Psoas muscle (tissue), 8 donors: Measurements from ENCODE around the gene ACSL3. TPM values are rescaled to one million over a fixed set of nuclear protein-coding genes. Genes with fewer than 3 reads are reported as not detected.
"Not testable (repeated sequence)": the region's sequence is repeated elsewhere in the genome, so short reads cannot be mapped to it uniquely, and the experiment has no call there.

ENCODE experiments used
- ATAC-seq, 4 donors: fragments of 200-7000 bp; cut with Tn5 transposase; one replicate each; pipeline ENCODE4 v1.9.1; 2020; ENCODE audit warnings: moderate library complexity in 3 of 4, mild to moderate bottlenecking in 2 of 4
- DNase-seq, 2 donors: peaks; one replicate each; pipeline ENCODE4 v3.0.0-alpha.2; 2020
- H3K27ac ChIP-seq: fragments of 200-600 bp; one replicate; pipeline ENCODE4 v1.8.0; 2022
- H3K27me3 ChIP-seq, 3 donors: fragments of 200-600 bp in 1 of 3; one replicate each; pipeline versions ENCODE4 v1.6.1 to v1.8.0; 2013 to 2022; ENCODE audit warnings: low read length in 2 of 3, mild to moderate bottlenecking in 2 of 3, moderate library complexity in 1 of 3; ENCODE audit not compliant: insufficient read depth in 3 of 3
- H3K36me3 ChIP-seq, 2 donors: fragments of 200-600 bp in 1 of 2; one replicate each; pipeline versions ENCODE4 v1.6.1 to v1.8.0; 2013 to 2022; ENCODE audit warnings: low read depth in 1 of 2, mild to moderate bottlenecking in 1 of 2, moderate library complexity in 1 of 2; ENCODE audit not compliant: insufficient read depth in 1 of 2
- H3K4me1 ChIP-seq: fragments of 200-600 bp; one replicate; pipeline ENCODE4 v1.8.0; 2022
- H3K4me3 ChIP-seq: fragments of 200-600 bp; one replicate; pipeline ENCODE4 v1.8.0; 2022; ENCODE audit warnings: mild to moderate bottlenecking
- H3K9me3 ChIP-seq: fragments of 200-600 bp; one replicate; pipeline ENCODE4 v1.8.0; 2022
- WGBS, 3 donors: extraction: QIAGEN DNeasy Blood & Tissue Kit; methylation state at CpG; one replicate each; pipeline versions ENCODE4 v1.1.6 to v1.1.7; 2013; 5-methylcytosine and 5-hydroxymethylcytosine counted together
- intact Hi-C, 2 donors: fragments of 100-400 bp; cut with DNase I; formaldehyde crosslinking; loops; one replicate each; pipeline versions ENCODE4 v1.11.0 to v1.14.2; 2022
- polyA plus RNA-seq, 3 donors: library from polyadenylated mRNA; stranded (reverse); fragments of 200-250 nt; gene quantifications; one replicate each; pipeline ENCODE4 v1.2.3, GENCODE V29; 2013
- total RNA-seq, 4 donors: library from RNA; stranded (reverse); fragmentation: NEBNext Ultra II Directional in 2 of 4; extraction: Animal tissue kit (Norgen Biotek cat#: 25700) in 2 of 4; gene quantifications; one replicate each; pipeline versions ENCODE4 v1.2.1 to v1.2.4, GENCODE V29; 2021 to 2023
- TF ChIP-seq, protein P1 (sequence below): fragments of 200-600 bp; IDR thresholded peaks from one replicate; pipeline ENCODE4 v1.8.0; 2022; ENCODE audit warnings: antibody characterized with exemption
- donor health status: healthy with polysubstance abuse.
- donor health status: DM: no; HTN: no; CAD: no; lungs with moderate emphysema.
- donor health status: Bipolar disorder and iron deficiency.
- donor health status: healthy.
- donor health status: DM: yes; HTN: yes; CAD: no.
- donor health status: DM: no; HTN: no; CAD: no.
- donor health status: DM: no; HTN: no; CAD: no.
- donor health status: DM: yes; HTN: yes; CAD: no.

The ACSL3 gene
- total and polyA plus RNA-seq, 7 donors = 13.5 to 136 (median 27.5) TPM

DNA sequence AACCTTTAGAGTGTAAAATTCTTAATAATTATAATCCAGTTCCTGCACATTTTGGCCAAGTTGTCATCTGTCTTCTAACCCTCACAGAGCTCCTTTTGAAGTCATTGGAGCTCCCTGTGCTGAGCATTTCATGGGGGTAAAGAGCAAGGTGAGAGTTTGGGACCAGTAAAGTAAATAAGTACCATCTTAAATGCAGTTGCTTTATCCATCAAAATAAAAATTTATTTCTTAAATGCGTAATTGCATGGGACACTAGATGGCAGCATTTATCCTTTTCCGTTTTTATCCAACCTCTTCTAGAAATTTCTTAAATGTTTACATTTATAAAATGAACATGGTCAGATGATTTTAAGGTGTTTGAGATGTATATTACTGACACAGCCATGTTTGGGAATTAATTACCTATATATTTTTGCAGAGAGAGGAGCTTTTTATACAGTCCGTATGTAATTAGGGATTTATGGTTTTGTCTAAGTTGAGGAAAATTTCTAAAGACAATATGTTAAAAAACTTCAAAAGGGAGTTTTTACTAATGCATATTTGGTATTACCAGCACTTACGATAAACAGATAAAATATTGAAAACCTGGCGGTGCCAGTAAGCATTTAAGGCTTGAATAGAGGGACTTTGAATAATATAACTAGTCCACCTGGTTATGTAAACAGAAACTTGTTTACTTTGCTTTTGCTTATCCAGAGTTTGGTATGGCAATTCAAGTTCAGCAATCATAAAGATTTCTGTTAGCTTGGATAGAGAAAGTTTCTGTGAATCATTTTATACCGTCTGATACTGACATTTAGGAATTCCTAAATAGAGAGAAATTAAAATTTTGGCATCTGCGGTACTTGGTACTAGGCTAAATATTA is 54.5 kb downstream of the ACSL3 start:
- no peak overlapping the region for H3K4me3 ChIP-seq
- intact Hi-C loops = no loop called here
- no peaks in the 10 kb centered on the region for H3K9me3 ChIP-seq
- TF ChIP-seq, protein P1, sequence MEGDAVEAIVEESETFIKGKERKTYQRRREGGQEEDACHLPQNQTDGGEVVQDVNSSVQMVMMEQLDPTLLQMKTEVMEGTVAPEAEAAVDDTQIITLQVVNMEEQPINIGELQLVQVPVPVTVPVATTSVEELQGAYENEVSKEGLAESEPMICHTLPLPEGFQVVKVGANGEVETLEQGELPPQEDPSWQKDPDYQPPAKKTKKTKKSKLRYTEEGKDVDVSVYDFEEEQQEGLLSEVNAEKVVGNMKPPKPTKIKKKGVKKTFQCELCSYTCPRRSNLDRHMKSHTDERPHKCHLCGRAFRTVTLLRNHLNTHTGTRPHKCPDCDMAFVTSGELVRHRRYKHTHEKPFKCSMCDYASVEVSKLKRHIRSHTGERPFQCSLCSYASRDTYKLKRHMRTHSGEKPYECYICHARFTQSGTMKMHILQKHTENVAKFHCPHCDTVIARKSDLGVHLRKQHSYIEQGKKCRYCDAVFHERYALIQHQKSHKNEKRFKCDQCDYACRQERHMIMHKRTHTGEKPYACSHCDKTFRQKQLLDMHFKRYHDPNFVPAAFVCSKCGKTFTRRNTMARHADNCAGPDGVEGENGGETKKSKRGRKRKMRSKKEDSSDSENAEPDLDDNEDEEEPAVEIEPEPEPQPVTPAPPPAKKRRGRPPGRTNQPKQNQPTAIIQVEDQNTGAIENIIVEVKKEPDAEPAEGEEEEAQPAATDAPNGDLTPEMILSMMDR = peak; percentile 42
- H3K36me3 ChIP-seq = peaks cover 0 to 30% of the 10 kb centered on the region in 2 donors
- ATAC-seq (no peak), DNase-seq (no peak)
- peaks cover 55% of the 10 kb centered on the region for H3K4me1 ChIP-seq
- no peaks in the 10 kb centered on the region for H3K27me3 ChIP-seq
- 86 to 92% (median 88%) methylated on average over 7 of the region's 7 CpGs for WGBS, 3 donors
- no peak overlapping the region for H3K27ac ChIP-seq

DNA sequence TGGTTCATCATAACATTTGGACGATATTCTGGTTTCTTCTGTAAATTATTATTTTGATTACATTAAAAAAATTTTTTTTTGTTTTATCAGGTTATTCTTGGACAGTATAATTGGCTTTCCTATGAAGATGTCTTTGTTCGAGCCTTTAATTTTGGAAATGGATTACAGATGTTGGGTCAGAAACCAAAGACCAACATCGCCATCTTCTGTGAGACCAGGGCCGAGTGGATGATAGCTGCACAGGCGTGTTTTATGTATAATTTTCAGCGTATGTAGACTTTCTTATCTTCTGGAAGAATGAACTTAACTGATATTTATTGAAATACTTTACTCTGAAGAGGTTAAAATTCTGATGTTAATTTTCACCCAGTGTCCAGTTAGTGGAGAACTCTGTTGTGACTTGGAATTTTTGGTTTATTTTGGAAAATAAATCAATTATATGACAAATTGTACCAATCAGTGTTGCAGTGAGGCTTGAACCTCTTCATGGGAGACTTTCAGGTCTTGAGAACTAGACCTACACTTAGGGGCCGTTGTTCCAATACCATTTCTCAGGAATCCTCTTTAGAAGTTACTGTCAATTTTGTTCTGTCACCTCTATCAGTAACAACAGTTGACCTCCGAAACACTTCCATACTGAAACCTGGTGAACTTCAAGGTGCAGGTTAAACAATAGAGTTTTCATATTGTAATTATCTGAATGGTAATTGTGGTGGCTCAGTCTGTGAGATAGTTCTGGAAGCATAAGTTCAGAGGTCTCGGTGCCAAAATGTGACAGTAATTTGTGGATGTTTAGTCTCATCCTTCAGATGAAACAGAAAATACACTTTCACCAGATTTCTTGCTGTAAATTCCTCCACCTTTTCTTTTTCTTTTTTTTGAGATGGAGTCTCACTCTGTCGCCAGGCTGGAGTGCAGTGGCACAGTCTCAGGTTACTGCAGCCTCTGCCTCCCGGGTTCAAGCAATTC is 55.7 kb downstream of the ACSL3 start:
- H3K4me1 ChIP-seq = peaks cover 51% of the 10 kb centered on the region
- H3K9me3 ChIP-seq = no peaks in the 10 kb centered on the region
- no peaks in the 10 kb centered on the region for H3K27me3 ChIP-seq
- WGBS, 3 donors = 74 to 85% (median 77%) methylated on average over 11 of the region's 11 CpGs
- TF ChIP-seq, protein P1 = no peak
- ATAC-seq = no peak
- DNase-seq = no peak
- intact Hi-C loops = no loop called here
- peaks cover 0 to 40% of the 10 kb centered on the region in 2 donors for H3K36me3 ChIP-seq
- H3K4me3 ChIP-seq = no peak overlapping the region
- no peak overlapping the region for H3K27ac ChIP-seq

DNA sequence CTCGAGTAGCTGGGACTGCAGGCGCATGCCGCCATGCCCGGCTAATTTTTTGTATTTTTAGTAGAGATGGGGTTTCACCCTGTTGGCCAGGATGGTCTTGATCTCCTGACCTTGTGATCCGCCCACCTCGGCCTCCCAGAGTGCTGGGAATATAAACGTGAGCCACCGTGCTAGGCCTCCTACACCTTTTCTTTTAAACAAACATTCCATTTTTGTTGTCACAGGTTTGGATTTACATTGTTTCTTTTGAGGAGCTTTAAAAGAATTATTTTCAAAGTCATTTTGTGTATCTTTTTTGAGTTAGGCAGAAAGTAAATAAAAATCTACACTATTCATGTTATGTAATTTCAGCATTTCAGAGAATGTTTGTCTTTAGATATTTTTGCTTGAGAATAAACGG is 56.4 kb downstream of the ACSL3 start:
- H3K27ac ChIP-seq, H3K9me3 ChIP-seq, H3K4me3 ChIP-seq, H3K27me3 ChIP-seq, DNase-seq, intact Hi-C loops, ATAC-seq: not testable (repeated sequence)
- H3K36me3 ChIP-seq = peaks cover 3 to 47% of the 10 kb centered on the region in 2 donors
- peaks cover 44% of the 10 kb centered on the region for H3K4me1 ChIP-seq
- 51 to 80% (median 66%) methylated on average over 9 of the region's 9 CpGs for WGBS, 3 donors

DNA sequence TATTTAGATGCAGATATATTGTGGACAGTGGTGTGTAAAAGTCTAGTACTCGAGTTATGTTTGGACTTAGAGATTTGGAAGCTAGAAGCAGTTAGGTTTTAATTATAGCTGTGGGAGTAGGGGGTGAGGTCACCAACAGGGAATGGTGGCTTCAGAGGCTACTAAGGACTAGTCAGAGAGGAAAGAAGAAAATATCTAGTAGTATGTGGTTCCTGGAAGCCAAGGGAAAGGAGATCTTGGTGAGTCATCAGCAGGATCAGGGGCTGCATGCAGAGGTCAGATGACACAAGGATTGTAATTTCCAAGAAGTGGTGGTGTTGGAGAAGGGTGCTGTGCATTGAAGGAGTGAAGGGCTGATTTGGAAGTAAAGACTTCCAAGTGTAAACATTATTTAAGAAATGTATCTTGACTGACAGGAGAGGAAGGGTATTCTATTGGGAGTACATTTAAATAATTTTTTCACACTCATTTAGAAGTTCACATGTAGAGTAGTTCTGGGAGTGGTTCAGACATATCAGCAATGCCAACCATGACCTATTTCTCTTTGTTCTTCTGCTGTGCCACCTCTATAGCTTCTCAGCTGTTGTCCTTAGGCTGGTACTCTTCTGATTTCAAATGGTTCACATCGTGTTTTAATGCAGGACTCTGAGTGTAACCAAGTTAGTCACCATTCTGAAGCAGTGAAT is 59.1 kb downstream of the ACSL3 start:
- WGBS, 3 donors = 31 to 78% (median 39%) methylated on average over 2 of the region's 2 CpGs
- Histone ChIP-seq H3K4me1 (peaks cover 26% of the 10 kb centered on the region), H3K27ac (peak overlapping the region; percentile 62), H3K9me3 (no peaks in the 10 kb centered on the region), H3K4me3 (no peak overlapping the region), H3K27me3 (no peaks in the 10 kb centered on the region), H3K36me3 (peaks cover 3 to 75% of the 10 kb centered on the region in 2 donors)
- intact Hi-C loops = loop anchor here in 1 of 2 donors (5.0 kb wide), 1 partner anchor 228 kb away; no protein-coding TSS in a partner anchor
- TF ChIP-seq, protein P1 = no peak
- ATAC-seq = peak; percentile 92 to 97 (median 94)
- no peak for DNase-seq
